ENCODE measurements around the gene ACTG1. TPM values are rescaled to one million over a fixed set of nuclear protein-coding genes. Genes with fewer than 3 reads are reported as not detected.
"Not testable (repeated sequence)": the region's sequence is repeated elsewhere in the genome, so short reads cannot be mapped to it uniquely, and the experiment has no call there.

Gene ACTG1
- total RNA-seq, 1 experiment from 2014 or later: 2,136 TPM

DNA sequence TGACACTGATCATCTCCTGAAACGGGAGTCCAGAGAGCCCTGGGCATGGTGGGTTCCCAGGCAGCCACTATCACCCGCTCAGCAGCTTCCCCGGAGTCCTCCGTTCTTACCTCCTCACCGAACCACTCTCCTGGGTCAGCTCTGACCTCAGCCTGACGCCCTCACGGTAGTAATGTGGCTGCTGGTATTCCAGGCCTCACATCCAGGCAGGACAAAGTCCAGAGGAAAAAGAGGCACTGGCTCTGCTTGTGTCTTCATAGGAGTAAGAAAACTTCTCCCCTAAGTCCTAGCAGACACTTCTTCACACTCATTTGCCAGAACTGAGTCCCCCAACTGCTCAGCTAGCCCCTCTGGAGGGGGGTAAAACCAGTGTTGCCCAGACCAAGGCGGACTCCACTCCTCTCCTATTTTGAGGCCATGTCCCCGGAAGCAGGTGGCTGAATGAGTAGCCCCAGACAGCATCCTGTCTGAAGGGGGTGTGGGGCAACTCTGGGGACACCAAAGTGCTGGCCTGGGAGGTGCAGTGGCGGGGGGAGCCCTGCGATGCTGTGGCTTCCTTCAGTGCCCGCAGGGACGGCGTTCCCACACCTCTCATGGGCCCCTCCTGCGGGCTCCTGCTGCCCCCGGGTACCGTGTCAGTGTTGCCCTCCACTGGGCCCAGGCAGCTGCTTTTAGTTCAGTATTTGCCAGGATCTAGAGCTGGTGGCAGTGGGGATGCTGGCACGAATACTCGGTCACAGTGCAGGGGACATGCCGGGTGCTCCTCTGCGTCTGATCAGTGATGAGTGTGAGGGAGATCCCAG lies 20.9 kb upstream of the ACTG1 start:
- DNase-seq (ENCODE audit: low read depth): no peak

DNA sequence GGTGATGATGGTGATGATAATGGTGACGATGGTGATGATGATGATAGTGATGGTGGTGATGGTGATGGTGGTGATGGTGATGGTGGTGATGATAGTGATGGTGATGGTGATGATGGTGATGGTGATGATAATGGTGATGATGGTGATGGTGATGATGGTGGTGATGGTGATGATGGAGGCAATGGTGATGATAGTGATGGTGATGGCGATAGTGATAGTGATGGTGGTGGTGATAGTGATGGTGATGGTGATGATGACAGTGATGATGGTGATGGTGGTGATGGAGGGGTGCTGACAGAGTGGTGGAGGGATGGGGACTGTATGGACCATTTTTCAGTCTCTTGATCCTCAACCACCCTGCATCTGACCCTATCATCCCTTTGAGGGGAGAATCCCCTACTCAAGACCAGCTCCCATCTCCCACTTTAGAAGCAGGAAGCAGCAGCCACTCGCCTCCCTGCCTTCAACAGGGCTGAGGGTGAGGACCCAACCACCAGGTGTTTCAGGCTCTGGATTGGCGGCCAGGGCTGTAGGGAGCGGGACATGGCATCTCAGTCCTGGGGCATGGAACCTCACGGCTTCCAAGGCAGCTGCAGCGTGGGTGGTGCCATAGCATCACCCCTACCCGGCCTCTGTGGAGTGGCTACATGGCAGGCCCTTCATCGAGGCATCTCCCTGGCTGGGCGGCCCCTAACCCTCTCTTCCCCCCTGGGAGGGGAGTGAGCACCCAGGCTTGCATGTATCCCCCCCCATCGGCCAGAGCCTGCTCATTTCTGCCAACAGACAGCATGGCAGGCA lies 20.1 kb upstream of the ACTG1 start:
- DNase-seq (ENCODE audit: low read depth): no peak

DNA sequence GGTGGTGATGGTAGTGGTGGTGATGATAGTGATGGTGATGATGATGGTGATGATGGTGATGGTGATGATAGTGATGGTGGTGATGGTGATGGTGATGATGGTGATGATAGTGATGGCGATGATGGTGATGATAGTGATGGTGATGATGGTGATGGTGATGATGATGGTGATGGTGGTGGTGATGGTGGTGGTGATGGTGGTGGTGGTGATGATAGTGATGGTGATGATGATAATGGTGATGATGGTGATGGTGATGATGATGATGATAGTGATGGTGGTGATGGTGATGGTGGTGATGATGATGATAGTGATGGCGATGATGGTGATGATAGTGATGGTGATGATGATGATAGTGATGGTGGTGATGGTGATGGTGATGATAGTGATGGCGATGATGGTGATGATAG lies 19.4 kb upstream of the ACTG1 start:
- not testable (repeated sequence) for DNase-seq (ENCODE audit: low read depth)

DNA sequence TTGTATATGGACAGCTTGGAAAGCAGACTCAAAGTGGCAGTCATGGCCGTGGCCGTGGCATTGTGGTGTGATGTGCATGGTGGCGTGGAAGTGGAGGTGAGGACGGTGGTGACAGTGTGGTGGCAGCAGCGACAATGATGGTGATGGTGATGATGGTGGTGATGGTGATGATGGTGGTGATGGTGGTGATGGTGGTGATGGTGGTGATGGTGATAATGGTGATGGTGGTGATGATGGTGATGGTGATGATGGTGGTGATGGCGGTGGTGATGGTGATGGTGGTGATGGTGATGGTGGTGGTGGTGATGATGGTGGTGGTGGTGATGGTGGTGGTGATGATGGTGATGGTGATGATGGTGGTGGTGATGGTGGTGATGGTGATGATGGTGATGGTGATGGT lies 18.4 kb upstream of the ACTG1 start:
- not testable (repeated sequence) for DNase-seq (ENCODE audit: low read depth)

DNA sequence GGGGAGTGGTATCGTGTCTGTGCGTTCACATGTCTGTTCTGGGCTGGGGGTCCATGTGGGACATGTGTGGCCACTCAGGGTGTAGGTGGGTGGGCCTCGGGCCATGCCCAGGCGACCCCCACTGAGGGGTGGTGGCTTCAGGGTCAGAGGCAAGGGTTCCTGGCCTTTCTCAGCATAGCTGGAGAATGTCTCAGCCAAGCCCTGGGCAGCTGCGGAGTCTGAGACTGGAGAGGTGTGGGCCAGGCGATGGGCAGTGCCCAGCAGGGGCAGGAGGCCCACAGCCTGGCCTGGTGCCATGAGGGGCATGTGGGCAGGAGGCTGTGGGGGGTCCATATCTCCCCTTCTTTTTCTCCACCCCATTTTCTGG lies 16.8 kb upstream of the ACTG1 start:
- DNase-seq (ENCODE audit: low read depth): no peak

DNA sequence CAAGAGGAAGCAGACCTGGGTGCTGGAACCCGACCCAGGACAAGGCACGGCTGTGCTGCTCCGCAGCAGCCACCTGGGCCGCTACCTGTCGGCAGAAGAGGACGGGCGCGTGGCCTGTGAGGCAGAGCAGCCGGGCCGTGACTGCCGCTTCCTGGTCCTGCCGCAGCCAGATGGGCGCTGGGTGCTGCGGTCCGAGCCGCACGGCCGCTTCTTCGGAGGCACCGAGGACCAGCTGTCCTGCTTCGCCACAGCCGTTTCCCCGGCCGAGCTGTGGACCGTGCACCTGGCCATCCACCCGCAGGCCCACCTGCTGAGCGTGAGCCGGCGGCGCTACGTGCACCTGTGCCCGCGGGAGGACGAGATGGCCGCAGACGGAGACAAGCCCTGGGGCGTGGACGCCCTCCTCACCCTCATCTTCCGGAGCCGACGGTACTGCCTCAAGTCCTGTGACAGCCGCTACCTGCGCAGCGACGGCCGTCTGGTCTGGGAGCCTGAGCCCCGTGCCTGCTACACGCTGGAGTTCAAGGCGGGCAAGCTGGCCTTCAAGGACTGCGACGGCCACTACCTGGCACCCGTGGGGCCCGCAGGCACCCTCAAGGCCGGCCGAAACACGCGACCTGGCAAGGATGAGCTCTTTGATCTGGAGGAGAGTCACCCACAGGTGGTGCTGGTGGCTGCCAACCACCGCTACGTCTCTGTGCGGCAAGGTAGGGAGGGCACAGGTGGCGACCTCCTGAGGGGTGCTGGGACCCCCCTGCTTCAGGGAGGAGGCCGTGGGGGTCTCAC lies 16.2 kb upstream of the ACTG1 start:
- DNase-seq (ENCODE audit: low read depth): no peak

DNA sequence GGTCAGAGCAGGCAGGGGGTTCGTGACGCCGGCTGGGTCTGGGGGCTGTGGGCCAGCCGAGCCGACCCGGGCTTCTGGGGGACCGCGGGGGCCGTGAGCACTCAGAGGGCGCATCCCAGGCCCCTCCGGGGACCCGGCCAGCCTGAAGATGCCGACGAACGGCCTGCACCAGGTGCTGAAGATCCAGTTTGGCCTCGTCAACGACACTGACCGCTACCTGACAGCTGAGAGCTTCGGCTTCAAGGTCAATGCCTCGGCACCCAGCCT lies 15.7 kb upstream of the ACTG1 start:
- no peak for DNase-seq (ENCODE audit: low read depth)

DNA sequence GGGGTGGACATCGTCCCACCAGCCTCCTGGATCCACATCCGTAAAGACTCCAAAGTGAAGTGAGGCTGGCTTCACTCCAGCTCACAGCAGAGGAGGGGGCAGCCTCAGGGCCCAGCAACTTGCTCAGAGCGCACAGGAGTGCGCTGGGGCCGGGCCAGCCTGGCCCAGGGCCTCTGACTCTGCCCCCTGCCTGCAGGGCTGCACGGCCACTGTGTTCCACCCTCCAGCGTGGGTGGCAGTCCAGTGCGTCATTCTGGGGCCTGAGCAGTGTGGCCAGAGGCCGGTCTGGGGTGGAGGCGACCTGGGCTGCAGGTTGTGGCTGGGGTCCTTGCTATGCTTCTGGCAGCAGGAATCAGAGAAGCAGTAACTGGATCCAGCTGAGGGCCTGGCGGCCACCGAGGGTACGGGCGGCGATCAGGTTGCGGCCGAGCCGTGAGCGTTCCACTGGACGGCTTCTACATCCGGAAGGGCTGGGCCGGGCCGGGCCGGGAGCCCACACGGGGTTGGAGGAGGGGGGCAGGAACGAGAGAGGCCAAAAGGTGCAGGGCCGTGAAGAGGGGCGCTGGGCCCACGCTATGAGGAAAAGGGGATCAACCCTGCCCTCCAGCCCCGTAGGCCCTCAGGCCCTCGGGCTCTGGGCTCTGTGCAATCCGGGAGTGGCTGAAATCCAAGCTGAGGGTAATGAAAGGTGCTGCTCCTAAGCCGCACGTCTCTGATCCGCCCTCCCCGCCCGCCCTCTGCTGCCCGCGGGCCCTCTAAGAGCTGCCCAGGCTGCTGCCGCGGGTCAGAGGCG lies 15.2 kb upstream of the ACTG1 start, which contains the start of gene FSCN2:
FSCN2 (plus strand) TSS at position 787 of the 793 bp plus-strand sequence. CDS start 155 bp downstream, outside the sequence.
- DNase-seq (ENCODE audit: low read depth): no peak

DNA sequence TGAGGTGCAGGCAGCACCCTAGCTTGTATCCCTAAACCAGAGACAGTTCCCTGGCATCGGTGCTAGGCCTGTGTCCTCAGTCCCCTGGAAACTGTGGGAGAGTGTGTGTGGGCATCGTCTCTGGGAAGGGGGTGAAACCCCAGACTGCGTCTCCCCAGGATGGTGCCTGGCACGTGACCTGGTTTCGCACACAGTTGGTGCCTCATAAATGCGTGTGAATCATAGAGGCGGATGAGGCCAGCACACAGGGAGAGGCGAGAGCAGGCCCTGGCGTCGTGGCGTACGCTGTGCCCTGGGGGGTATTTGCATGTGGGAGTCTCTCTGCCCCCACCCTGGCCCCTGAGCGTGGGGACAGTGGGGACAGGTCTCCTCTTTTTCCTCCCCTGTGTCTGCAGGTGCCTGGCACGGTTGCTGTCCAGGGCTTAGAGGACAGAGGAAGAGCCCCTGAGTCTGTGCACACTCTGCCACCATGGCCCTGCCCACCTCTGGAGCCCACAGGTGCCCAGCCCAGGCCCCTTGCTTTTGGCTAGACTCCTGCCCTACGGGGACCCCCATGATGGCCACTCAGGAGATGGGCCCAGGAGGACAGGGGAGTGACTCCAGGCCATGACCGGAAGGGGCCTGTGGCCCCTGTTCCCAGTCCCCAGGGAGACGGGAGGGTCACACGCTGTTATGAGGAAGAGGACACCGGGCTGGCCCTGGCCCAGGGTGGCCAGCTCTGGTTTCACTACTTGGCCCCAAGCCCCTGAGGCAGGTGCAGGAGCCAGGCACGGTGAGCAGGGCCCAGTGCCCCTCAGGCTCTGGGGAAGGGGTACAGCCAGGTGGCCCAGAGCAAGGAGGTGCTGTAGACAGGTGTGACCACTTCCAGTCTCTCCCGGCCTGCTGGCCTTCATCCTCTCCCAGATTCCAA lies 14.3 kb upstream of the ACTG1 start:
- no peak for DNase-seq (ENCODE audit: low read depth)

DNA sequence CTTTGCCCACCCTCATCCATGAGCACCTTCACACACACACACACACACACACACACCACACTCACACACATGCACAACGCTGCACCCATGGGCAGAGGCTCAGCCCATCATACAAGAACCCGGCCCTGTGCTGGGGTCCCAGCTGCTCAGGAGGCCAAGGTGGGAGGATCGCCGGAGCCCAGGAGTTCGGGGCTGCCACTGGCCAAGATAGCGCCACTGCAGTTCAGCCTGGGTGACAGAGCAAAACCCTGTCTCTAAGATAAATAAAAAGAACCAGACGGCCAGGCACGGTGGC lies 12.2 kb upstream of the ACTG1 start:
- no peak for DNase-seq (ENCODE audit: low read depth)

DNA sequence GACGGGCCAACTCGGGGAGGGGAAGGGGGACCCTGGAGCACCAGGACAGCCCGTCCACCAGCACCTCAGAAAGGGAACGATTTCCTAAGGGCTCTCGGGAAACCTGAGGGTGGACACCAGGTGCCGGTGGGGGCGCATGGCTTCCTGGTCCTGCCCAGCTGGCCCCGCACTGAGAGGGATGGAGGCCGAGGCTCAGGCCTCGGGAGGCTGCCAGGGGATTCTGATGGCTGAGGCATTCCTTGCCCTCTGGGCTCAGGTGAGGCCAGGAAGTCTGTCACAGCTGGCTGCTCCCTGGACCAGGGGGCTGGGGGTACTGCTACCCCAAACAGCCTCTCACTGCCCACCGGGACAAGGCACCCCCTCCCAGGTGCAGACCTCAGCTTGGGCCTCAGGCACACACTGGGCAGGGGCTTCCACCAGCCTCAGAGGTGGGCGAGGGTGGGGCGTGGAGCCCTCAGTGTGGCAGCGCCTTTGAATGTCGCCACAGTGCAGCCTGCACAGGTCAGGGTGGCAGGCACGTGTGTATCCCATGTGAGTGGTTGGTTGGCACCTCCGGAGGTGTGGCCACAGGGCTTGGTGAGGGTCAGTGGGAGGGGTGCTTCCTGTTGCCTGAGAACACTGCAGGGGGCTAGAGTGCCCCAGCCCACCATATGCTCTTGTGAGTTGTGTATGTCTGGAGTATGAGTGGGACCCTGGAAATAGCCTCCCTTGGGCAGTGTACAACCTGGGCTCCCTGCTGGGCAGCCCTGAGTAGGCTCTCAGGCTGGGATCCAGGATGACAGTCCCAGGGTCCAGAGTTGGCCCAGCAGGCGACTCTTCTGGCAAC lies 11.7 kb upstream of the ACTG1 start:
- DNase-seq (ENCODE audit: low read depth): no peak

DNA sequence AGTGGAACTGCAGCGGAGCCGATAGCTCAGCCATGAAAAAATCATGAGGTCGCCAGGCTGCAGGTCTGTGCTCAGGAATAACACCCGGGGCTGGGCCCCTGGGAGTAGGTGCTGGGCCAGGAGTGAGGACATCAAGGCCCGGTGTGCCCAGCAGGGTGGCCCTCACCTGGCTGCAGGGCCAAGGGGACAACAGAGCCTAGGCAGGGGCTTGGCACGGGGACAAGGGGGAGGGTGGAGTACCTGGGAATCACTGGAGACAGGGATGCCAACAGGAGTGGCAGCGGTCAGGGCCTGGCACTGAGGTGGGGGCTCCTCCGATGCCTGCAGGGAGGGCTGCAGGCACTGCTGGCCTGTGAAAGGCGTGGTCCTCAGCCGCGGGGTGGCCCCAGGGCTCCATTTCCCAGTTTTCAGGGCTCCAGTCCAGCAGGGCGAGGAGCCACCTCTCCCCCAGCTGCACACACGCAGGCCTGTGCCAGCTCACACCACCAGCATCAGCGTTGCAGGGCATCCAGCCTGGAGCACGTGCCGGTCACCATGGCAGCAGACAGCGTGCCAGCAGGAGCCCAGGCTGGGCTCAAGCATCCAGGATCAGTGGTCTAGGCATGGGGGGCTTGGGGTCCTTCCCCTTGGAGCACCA lies 10.9 kb upstream of the ACTG1 start:
- DNase-seq (ENCODE audit: low read depth): peak; percentile 46

DNA sequence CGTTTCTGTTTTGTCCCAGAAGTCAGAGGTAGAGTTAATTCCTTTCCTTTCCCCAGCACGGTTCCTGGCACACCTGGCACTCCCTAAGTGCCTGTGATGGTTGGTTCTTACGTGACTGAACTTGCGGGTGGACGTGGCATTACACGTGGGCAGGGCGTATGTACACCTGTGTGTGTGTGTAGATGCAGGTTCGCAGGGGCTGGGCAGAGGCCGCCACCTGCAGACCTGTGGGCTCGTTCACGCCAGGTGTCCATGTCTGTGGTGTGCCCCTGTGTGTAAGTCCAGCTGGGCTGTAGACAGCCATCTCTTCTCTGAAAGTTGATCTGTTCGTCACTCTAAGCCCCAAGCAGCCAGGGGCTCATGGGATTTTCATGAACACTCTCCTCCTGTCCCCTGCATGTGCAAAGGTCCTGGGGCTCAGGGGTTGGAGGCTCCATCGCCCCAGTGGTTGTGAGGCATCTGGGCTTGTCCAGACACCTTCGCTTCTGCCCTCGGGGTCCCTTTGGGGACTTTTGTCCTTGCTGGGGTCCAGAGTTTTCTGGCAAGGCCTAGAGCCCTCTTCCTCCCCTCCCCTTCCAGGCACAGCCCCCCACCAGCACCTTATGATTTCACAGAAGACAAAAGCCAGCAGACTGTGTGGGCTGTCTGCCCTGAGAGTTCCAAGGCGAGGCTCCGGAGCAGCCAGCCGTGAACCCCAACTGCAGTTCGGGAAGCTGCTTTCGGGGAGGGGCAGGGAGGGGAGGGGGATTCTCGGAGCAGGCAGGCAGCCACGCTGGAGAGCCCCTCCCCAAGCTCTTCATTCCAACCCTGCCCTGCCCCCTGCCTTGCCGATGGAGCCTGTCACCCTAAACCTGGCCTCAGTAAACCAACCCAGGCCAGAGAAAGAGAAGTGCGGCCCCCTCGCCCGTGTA lies 10.1 kb upstream of the ACTG1 start:
- no peak for DNase-seq (ENCODE audit: low read depth)

DNA sequence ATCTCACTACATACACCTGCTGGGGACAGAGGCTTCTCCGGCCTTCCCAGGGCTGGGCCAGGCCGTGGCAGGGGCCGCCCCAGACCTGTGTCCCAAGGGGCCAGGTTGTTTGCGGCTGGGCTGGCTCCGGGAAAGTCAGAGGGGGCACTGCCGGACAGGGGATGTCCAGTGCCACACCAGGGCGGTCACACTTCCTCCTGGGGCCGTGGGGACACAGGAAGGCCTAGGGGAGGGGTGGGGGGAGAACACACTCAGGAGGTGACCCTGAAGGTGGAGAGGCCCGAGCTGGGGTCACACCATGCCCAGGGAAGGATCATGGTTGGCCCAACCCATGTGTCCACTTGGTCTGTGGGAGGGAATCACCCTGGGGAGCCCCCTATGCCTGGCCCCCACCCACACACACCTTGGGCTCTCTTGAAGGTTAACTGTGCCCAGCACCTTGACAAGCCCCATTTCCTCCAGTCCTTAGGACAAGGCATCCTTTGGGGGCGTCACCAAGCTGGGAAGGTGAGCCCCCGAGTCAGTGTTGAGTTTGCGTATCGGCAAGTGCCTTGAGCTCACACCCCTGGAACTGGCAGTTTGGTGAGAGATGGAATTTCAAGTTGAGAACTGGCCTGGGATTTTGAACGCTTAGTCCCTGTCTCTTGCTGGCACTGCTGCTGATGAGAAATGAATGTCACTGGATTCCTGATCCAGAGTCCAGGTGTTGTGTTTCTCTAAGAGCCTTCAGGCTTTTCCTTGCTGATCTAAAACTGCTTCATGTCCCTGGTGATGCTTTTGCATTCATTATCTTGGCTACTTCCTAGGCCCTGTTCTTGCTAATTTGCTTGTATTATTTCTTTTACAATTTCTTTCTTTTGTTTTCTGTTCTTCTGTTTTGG lies 7.7 kb upstream of the ACTG1 start:
- DNase-seq (ENCODE audit: low read depth): no peak

DNA sequence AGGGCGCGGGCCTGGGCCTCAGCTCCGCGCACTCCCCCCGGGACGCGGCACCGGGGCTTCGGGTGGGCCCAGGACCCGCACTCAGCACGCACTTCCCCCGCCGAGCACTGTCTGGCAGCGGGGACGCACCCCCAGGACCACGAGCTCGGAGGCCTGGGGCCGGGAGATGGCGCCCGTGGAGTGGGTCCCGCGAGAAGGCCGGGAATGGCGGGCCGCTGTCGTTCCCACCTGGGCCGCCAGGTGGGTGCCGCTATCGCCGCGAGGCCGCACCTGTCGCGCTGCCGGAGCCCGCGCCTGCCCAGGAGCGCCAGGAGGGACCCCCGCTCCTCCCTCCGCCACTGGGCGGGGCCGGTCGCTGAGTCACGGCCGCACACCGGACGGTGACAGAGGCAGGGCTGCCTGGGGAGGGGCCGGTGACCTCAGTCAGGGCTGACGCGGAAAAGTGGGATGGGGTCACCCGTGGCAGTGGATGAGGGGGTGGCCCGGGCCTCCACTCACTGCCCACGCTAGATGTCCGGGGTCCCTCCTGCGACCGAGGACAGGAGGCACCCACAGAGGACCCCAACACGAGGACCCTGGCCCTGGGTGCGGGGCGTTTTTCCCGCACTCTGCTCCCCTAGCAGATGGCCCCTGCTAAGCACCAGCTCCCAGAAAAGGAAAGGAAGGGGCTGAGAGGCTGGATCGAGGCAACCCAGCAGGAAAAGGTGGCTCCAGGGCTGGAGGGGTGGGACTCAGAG lies 6.9 kb upstream of the ACTG1 start:
- no peak for DNase-seq (ENCODE audit: low read depth)

DNA sequence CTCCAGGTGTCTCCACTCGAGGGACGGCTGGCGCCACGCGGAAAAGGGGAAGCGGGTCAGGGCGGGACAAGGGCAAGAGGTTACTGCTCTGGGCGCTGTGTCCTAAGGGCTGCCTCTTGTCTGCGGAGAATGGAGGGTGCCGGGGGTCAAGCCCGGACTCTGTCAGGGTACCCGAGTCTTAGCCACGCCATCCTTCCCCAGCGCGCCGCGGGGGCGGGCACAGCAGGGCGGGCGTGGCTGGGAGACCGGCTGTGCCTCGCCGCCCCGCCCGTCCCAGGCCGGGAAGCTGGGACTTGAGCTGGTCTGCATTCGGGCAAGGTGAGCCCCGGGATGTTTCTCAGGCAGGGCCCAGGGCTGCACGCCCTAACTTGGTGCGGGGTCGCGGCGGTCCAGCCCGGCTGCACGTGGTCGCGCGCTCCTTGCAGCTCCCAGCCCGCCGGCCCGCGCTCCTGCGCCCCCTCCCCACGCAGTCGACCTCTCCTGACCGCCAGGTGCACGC lies 6.2 kb upstream of the ACTG1 start:
- DNase-seq (ENCODE audit: low read depth): no peak
